Stimulated activated CD4-positive, alpha-beta T cell treated with anti-CD3 and anti-CD28 coated beads, Interleukin-15, amount 100 ng/mL, for 24 hours (primary cell): ENCODE results near the gene SLC35E1.
"Not testable (repeated sequence)": the region's sequence is repeated elsewhere in the genome, so short reads cannot be mapped to it uniquely, and the experiment has no call there.

ENCODE experiments used
- DNase-seq: peaks from one replicate; pipeline ENCODE4 v3.0.0-alpha.2; 2020

SLC35E1 gene

GRCh38 chr19:16543734-16544133, 28.5 kb downstream of the SLC35E1 start:
- not testable (repeated sequence) for DNase-seq

- DNase-seq = peak; percentile 36
Measured at GRCh38 chr19:16542910-16543472, 29.2 kb downstream of the SLC35E1 start.

GRCh38 chr19:16542045-16542909, 29.9 kb downstream of the SLC35E1 start, which contains the start of gene CHERP:
CHERP (minus strand) TSS chr19:16542437; CDS start chr19:16542378, 59 bp downstream.
- peak; percentile 96 for DNase-seq

GRCh38 chr19:16541526-16542044, 30.6 kb downstream of the SLC35E1 start:
- DNase-seq = peak; percentile 23

DNA sequence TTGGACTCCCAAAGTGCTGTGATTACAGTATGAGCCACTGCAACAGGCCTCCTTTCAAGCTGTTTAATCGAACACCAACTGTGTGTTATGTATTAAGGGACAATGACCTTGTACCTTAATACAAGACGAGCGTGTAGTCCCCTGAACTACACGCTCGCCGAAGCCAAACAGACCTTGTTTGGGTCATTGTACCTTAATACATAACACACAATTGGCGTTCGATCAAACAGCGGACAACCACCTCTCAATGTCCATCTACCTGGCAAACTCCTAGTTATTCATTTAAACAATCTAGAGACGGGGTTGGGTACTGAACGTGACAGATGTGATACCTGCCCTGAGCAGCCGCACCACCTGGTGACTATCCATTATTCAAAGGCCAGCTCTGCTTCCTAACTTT, 31.3 kb downstream of the SLC35E1 start:
- DNase-seq = no peak

GRCh38 chr19:16537111-16537510, 35.1 kb downstream of the SLC35E1 start:
- DNase-seq = no peak

DNA sequence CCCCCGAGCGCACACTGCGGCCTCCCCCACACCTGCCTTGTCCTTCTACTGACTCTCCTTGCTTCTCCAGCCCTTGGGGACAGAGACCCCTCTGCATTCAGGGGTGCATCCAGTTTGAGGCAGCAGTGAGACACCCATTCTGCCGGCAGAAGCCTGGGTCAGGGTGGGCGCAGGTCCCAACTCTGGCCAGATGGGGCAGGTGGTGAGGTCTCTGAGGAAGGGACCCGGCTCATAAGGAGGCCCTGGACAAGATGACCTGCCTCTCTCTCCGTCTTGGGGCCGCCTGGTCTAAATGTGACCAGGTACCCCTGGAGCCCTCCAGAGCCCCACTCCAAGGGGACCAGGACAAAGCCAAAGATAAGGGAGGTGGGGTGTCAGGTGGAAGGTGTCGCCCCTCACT, 36.1 kb downstream of the SLC35E1 start:
- DNase-seq = no peak

DNA sequence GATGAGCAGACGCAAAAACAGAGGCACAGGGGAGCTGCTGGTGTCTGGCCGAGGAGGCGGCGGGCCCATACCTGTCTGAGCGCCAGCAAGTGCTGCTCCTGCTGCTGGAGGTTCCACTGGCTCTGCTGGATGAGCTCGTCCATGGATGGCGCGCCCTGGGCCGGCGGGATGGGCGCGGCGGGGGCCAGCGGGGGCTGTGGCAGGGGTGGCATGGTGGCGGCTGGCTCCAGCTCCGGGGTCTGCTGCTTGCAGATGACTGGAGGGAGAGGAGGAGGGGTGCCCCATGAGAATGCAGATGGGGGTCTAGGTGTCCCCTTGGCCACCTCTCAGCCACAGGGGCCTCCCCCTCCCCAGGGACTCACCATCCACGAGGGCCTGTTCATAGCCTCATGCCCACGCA, 36.8 kb downstream of the SLC35E1 start:
- DNase-seq = no peak

- DNase-seq = no peak
Measured at GRCh38 chr19:16532440-16533234, 39.6 kb downstream of the SLC35E1 start.

DNA sequence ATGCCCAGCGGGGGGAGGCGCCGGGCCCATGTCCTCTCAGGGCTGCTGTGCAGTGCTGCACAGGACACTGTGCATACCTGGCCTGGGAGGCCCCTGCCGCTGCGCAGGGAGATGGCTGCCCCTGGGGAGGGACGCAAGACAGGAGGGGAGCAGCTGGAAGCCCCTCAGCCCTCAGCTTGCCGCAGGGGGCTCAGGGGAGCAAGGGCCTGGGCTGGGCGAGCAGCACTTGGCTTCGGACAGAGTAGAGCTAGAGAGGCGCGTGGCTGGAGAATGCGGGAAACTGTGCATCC, 40.9 kb downstream of the SLC35E1 start:
- no peak for DNase-seq

DNA sequence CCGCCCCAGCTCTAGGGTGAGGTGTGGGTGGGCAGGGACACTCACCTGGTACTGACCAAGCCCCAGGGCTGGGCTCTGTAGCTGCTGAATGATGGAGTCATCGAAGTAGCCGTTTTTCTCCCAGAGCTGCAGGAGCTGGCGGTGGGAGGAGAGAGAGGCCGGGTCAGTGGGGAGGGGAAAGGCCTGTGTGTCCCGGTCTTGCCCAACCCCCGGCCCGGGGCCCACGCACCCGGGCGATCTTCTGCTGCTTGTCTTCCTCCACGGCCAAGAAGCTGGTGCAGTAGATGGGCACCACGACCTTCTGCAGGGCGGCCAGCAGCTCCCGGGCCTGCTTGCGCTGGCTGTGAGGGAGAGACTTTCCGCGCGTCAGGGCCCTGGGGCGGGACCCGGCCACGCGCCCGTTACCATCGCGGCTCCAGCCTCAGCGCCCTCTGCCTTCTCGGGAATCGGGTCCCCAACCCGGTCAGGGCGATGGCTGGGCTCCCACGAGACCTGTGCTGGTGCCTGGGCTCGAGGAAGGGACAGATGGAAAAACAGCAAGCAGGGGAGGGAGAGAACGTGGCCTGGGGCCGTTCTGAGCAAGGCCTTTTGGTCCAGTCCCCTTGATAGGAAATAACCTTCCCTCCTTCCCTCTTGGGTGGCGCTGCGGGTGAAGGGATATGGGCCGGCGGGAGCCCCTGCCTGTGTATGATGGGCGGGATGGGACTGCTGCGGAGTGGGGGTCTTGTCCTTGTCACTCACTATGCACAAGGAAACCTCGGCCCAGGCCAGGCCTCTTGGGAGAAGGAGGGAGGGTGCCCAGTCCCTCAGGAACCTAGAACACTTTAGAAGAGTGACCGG, 41.5 kb downstream of the SLC35E1 start:
- DNase-seq = no peak

- DNase-seq = no peak
Measured at GRCh38 chr19:16529466-16530144, 42.6 kb downstream of the SLC35E1 start.

- peak; percentile 49 for DNase-seq
Measured at GRCh38 chr19:16527971-16528521, 44.2 kb downstream of the SLC35E1 start.

- DNase-seq = no peak
Measured at GRCh38 chr19:16527334-16527935, 44.8 kb downstream of the SLC35E1 start.

DNA sequence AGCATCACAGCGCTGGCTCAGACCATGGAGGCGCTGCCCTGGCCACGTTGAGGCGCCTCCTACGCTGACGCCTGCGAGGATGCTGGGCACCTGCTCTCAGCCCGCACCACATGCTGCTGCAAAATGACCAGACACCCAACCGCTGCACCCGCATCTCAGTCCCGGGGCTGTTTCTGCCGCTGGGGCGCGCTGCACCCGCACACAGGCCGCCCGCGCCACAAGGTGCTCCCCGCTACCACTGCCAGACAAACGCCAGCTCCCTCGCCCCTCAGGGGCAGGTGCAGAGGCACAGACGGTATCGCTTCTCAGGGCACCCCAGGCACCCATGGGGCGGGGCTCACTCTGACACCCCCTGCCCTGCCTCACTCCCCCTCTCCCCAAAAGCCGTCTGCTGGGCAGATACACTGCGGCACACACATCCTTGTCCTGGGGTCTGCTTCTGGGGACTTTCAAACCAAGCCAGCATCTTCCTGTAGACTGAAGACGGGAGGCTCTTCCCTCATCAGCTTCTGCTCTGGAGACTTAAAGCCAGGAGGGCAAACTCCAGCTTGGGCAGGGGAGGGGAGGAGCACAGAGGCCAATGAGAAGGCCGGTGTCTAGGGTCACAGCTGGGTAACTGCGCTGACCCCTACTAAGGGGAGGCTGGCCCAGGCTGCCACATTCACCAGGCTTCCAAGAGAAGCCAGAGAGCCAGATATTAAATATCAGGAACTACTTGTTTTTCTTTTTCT, 46.3 kb downstream of the SLC35E1 start:
- no peak for DNase-seq

GRCh38 chr19:16524991-16525734, 47.1 kb downstream of the SLC35E1 start:
- DNase-seq = no peak

- DNase-seq = no peak
Measured at GRCh38 chr19:16522559-16523377, 49.4 kb downstream of the SLC35E1 start.

DNA sequence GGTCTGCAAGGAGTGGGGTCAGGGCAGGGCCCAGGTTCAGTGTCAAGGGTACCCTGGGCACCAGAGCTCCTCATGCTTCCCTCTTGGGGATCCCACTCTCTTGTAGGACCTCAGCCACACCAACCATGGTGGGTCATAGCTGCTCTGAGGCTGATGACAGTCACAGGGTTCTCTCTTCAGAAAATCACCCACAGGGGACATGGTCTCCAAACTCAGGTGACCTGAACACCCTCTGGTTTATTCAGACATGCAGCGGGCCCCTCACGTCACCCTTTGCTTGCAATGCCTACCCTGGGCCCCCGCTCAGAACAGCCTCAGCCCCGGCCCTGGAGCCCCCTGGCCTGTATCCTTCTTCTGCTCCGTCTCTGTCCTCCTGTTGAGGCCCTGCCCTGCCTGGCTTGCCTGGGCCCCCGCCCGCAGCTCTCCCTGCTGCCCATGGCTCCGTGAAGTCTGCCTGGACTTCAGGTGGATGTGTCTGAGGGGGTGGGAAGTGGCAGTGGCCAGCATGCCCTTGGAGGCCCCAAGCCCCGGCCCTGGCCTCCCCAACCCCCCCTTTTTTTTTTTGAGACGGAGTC, 50.4 kb downstream of the SLC35E1 start:
- DNase-seq = no peak
